Esophagus muscularis mucosa (tissue), 3 donors: ENCODE data around the gene MBNL3.

Source experiments
- CTCF ChIP-seq, 3 experiments: fragments of 200-600 bp in 2 of 3; fragments of 450-650 bp in 1 of 3; sonication (generic) in 2 of 3; IDR thresholded peaks; one replicate each; pipeline ENCODE4 v1.5.1; 2017 to 2019; ENCODE audit warnings: antibody characterized with exemption in 3 of 3, mild to moderate bottlenecking in 2 of 3, moderate library complexity in 1 of 3
- POLR2A ChIP-seq: fragments of 450-650 bp; IDR thresholded peaks from one replicate; pipeline ENCODE4 v1.6.1; 2017; ENCODE audit warnings: antibody characterized with exemption, moderate library complexity, mild to moderate bottlenecking, low read depth
- POLR2AphosphoS5 ChIP-seq, 2 donors: sonication (generic); formaldehyde crosslinking; IDR thresholded peaks; one replicate each; pipeline ENCODE4 v1.6.1; 2017; ENCODE audit warnings: antibody characterized with exemption in 2 of 2

GRCh38 chrX:132433551-132433950 is 55.3 kb downstream of the MBNL3 start:
- TF ChIP-seq CTCF (IDR thresholded peaks at IDR 0.05) (no peak), POLR2AphosphoS5 (IDR thresholded peaks at IDR 0.05) (no peak), POLR2A (no peak)
